Measurements from ENCODE around the gene CCDC187. TPM values are rescaled to one million over a fixed set of nuclear protein-coding genes. Genes with fewer than 3 reads are reported as not detected.

Gene CCDC187
- polyA plus RNA-seq, 1 donor from 2014 or later: not detected

GRCh38 chr9:136316271-136316751, 12.4 kb upstream of the CCDC187 start:
- Histone ChIP-seq H3K27ac (ENCODE audit: low read length) (no peak overlapping the region), H3K4me2 (ENCODE audit: low read length) (no peak overlapping the region), H3K36me3 (ENCODE audit: insufficient read depth, low read length) (no peaks in the 10 kb centered on the region), H3K9me3 (ENCODE audit: low read length) (peaks cover 5% of the 10 kb centered on the region), H4K20me1 (ENCODE audit: insufficient read depth) (no peaks in the 10 kb centered on the region), H3K9me2 (ENCODE audit: insufficient read depth, low read length) (no peaks in the 10 kb centered on the region), H3F3A (ENCODE audit: insufficient read depth, low read length, poor library complexity, severe bottlenecking) (no peaks in the 10 kb centered on the region), H3K4me3 (ENCODE audit: low read length) (no peak overlapping the region), H3K27me3 (ENCODE audit: insufficient read depth, low read depth, low read length) (no peaks in the 10 kb centered on the region), H3K79me2 (replicated peaks; ENCODE audit: insufficient read depth, low read length) (no peaks in the 10 kb centered on the region), H3K9ac (ENCODE audit: low read length) (no peak overlapping the region), H2AFZ (ENCODE audit: low read depth, low read length) (no peak overlapping the region)
- TF ChIP-seq SMC3 (conservative IDR thresholded peaks at IDR 0.05; ENCODE audit: poor library complexity) (no peak), POLR2AphosphoS5 (IDR thresholded peaks at IDR 0.05) (no peak), REST (IDR thresholded peaks at IDR 0.05; ENCODE audit: borderline replicate concordance) (no peak), MXI1 (conservative IDR thresholded peaks at IDR 0.05; ENCODE audit: poor library complexity, severe bottlenecking) (no peak), CTCF (IDR thresholded peaks at IDR 0.05; ENCODE audit: poor library complexity, severe bottlenecking) (no peak), EZH2 (IDR thresholded peaks at IDR 0.05; ENCODE audit: borderline replicate concordance, insufficient read depth, low read length, poor library complexity, severe bottlenecking) (no peak), EP300 (conservative IDR thresholded peaks at IDR 0.05; ENCODE audit: poor library complexity, severe bottlenecking) (no peak), TAF1 (IDR thresholded peaks at IDR 0.05; ENCODE audit: low read depth) (no peak), RAD21 (conservative IDR thresholded peaks at IDR 0.05) (no peak)

- H3K27ac ChIP-seq (ENCODE audit: low read length): no peak overlapping the region
- no peak overlapping the region for H3K4me2 ChIP-seq (ENCODE audit: low read length)
- no peaks in the 10 kb centered on the region for H4K20me1 ChIP-seq (ENCODE audit: insufficient read depth)
- TF ChIP-seq EP300 (conservative IDR thresholded peaks at IDR 0.05; ENCODE audit: poor library complexity, severe bottlenecking): no peak
- TF ChIP-seq SMC3 (conservative IDR thresholded peaks at IDR 0.05; ENCODE audit: poor library complexity): no peak
- no peak for TF ChIP-seq EZH2 (IDR thresholded peaks at IDR 0.05; ENCODE audit: borderline replicate concordance, insufficient read depth, low read length, poor library complexity, severe bottlenecking)
- no peak for TF ChIP-seq POLR2AphosphoS5 (IDR thresholded peaks at IDR 0.05)
- no peak for TF ChIP-seq RAD21 (conservative IDR thresholded peaks at IDR 0.05)
- TF ChIP-seq CTCF (IDR thresholded peaks at IDR 0.05; ENCODE audit: poor library complexity, severe bottlenecking): no peak
- no peak for TF ChIP-seq TAF1 (IDR thresholded peaks at IDR 0.05; ENCODE audit: low read depth)
- TF ChIP-seq MXI1 (conservative IDR thresholded peaks at IDR 0.05; ENCODE audit: poor library complexity, severe bottlenecking): no peak
- no peak for TF ChIP-seq REST (IDR thresholded peaks at IDR 0.05; ENCODE audit: borderline replicate concordance)
- H3K9ac ChIP-seq (ENCODE audit: low read length): no peak overlapping the region
- no peak overlapping the region for H3K4me3 ChIP-seq (ENCODE audit: low read length)
- H2AFZ ChIP-seq (ENCODE audit: low read depth, low read length): no peak overlapping the region
- no peaks in the 10 kb centered on the region for H3K9me2 ChIP-seq (ENCODE audit: insufficient read depth, low read length)
- H3F3A ChIP-seq (ENCODE audit: insufficient read depth, low read length, poor library complexity, severe bottlenecking): no peaks in the 10 kb centered on the region
- no peaks in the 10 kb centered on the region for H3K36me3 ChIP-seq (ENCODE audit: insufficient read depth, low read length)
- H3K27me3 ChIP-seq (ENCODE audit: insufficient read depth, low read depth, low read length): no peaks in the 10 kb centered on the region
- H3K79me2 ChIP-seq (replicated peaks; ENCODE audit: insufficient read depth, low read length): no peaks in the 10 kb centered on the region
- H3K9me3 ChIP-seq (ENCODE audit: low read length): peaks cover 5% of the 10 kb centered on the region
Observed at GRCh38 chr9:136314944-136315343, 11.1 kb upstream of the CCDC187 start.

Data from neural cell (in vitro differentiated cells).